Activated T-cell treated with anti-CD3 and anti-CD28 coated beads for 48 hours (primary cell): ENCODE measurements around the gene ANKRD65.

ENCODE experiments used
- DNase-seq: peaks from one replicate; pipeline ENCODE4 v3.0.0-alpha.2; 2020; ENCODE audit warnings: low read depth

The ANKRD65 gene

GRCh38 chr1:1441002-1441888, 20.2 kb upstream of the ANKRD65 start:
- DNase-seq = peak; percentile 58

- no peak for DNase-seq
Measured at GRCh38 chr1:1440262-1441001, 19.4 kb upstream of the ANKRD65 start.

- no peak for DNase-seq
Measured at GRCh38 chr1:1439546-1440261, 18.6 kb upstream of the ANKRD65 start.

GRCh38 chr1:1438531-1439381, 17.7 kb upstream of the ANKRD65 start:
- DNase-seq = no peak

GRCh38 chr1:1437904-1438376, 16.9 kb upstream of the ANKRD65 start:
- DNase-seq = no peak

GRCh38 chr1:1437033-1437903, 16.2 kb upstream of the ANKRD65 start:
- DNase-seq = no peak

- no peak for DNase-seq
Measured at GRCh38 chr1:1436630-1437032, 15.6 kb upstream of the ANKRD65 start.

GRCh38 chr1:1435911-1436629, 15.0 kb upstream of the ANKRD65 start:
- DNase-seq = no peak

GRCh38 chr1:1435106-1435903, 14.2 kb upstream of the ANKRD65 start, which contains the start of gene VWA1:
Gene VWA1 (plus strand): TSS chr1:1435690. CDS start chr1:1435749, 59 bp downstream.
- peak; percentile 76 for DNase-seq

GRCh38 chr1:1434824-1435105, 13.7 kb upstream of the ANKRD65 start:
- no peak for DNase-seq

- no peak for DNase-seq
Measured at GRCh38 chr1:1434131-1434823, 13.2 kb upstream of the ANKRD65 start.

- peak; percentile 64 for DNase-seq
Measured at GRCh38 chr1:1433804-1434130, 12.7 kb upstream of the ANKRD65 start.

- no peak for DNase-seq
Measured at GRCh38 chr1:1432951-1433803, 12.1 kb upstream of the ANKRD65 start.

- no peak for DNase-seq
Measured at GRCh38 chr1:1432274-1432950, 11.3 kb upstream of the ANKRD65 start.

GRCh38 chr1:1431845-1432273, 10.8 kb upstream of the ANKRD65 start:
- DNase-seq = no peak

- no peak for DNase-seq
Measured at GRCh38 chr1:1430992-1431844, 10.1 kb upstream of the ANKRD65 start.
